Left kidney (tissue), 2 donors: ENCODE results near the gene BSN. TPM values are rescaled to one million over a fixed set of nuclear protein-coding genes. Genes with fewer than 3 reads are reported as not detected.
"Not testable (repeated sequence)": the region's sequence is repeated elsewhere in the genome, so short reads cannot be mapped to it uniquely, and the experiment has no call there.

Experiments
- DNase-seq: peaks from one replicate; pipeline ENCODE4 v3.0.0-alpha.2; 2013
- polyA plus RNA-seq: library from polyadenylated mRNA; unstranded; fragments of 120-200 nt; gene quantifications from one replicate; pipeline ENCODE4 v1.2.1, GENCODE V29; 2013; ENCODE audit not compliant: insufficient read length

BSN gene
- polyA plus RNA-seq, 1 donor = 1.7 TPM

GRCh38 chr3:49533786-49534519, 20.3 kb upstream of the BSN start:
- DNase-seq = no peak

- DNase-seq = peak; percentile 73
Measured at GRCh38 chr3:49534581-49535441, 19.5 kb upstream of the BSN start.

- DNase-seq = no peak
Measured at GRCh38 chr3:49535971-49536874, 18.1 kb upstream of the BSN start.

GRCh38 chr3:49536875-49537533, 17.3 kb upstream of the BSN start:
- no peak for DNase-seq

- peak; percentile 91 for DNase-seq
Measured at GRCh38 chr3:49539659-49540560, 14.4 kb upstream of the BSN start.

- no peak for DNase-seq
Measured at GRCh38 chr3:49552087-49552486, 2.2 kb upstream of the BSN start.

GRCh38 chr3:49553324-49553691, 969 bp upstream of the BSN start:
- no peak for DNase-seq

GRCh38 chr3:49554633-49555265, 472 bp downstream of the BSN start:
- peak; percentile 46 for DNase-seq

- no peak for DNase-seq
Measured at GRCh38 chr3:49556500-49557275, 2.4 kb downstream of the BSN start.

GRCh38 chr3:49563040-49563578, 8.8 kb downstream of the BSN start:
- DNase-seq = no peak

GRCh38 chr3:49563766-49564165, 9.5 kb downstream of the BSN start:
- DNase-seq = no peak

- no peak for DNase-seq
Measured at GRCh38 chr3:49566312-49566711, 12.0 kb downstream of the BSN start.

GRCh38 chr3:49567406-49567805, 13.1 kb downstream of the BSN start:
- no peak for DNase-seq

- DNase-seq = no peak
Measured at GRCh38 chr3:49568965-49569364, 14.7 kb downstream of the BSN start.

- DNase-seq = no peak
Measured at GRCh38 chr3:49570028-49570654, 15.9 kb downstream of the BSN start.

- no peak for DNase-seq
Measured at GRCh38 chr3:49582177-49582576, 27.9 kb downstream of the BSN start.

- DNase-seq = not testable (repeated sequence)
Measured at GRCh38 chr3:49585261-49585755, 31.0 kb downstream of the BSN start.

GRCh38 chr3:49591615-49592014, 37.3 kb downstream of the BSN start:
- DNase-seq = no peak
